ENCODE results near the gene TIMM10. TPM values are rescaled to one million over a fixed set of nuclear protein-coding genes. Genes with fewer than 3 reads are reported as not detected.

Gene TIMM10, protein sequence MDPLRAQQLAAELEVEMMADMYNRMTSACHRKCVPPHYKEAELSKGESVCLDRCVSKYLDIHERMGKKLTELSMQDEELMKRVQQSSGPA
- total RNA-seq, result 23.3 and 31.2 TPM in 2 replicates
- 84.0 and 99.4 TPM in 2 replicates for polyA plus RNA-seq

GRCh38 chr11:57530596-57531507 lies at the start of gene TIMM10:
Gene TIMM10, minus strand, starts transcription at chr11:57530754. Its CDS starts 565 bp downstream, at chr11:57530189.
- Histone ChIP-seq H3K9me2 (replicated peaks; ENCODE audit: insufficient read depth) (no peaks in the 10 kb centered on the region), H4K20me1 (ENCODE audit: insufficient read depth, poor library complexity, severe bottlenecking) (no peaks in the 10 kb centered on the region), H3K79me2 (peaks cover 14% of the 10 kb centered on the region), H3K36me3 (replicated peaks; ENCODE audit: insufficient read depth, low read depth) (no peaks in the 10 kb centered on the region), H3K9me3 (ENCODE audit: low read depth) (no peaks in the 10 kb centered on the region), H3K4me2 (peak within 1 kb of the TSS; percentile 80), H3K4me3 (peak within 1 kb of the TSS; percentile 48), H3K27me3 (no peaks in the 10 kb centered on the region), H3K4me1 (ENCODE audit: insufficient read depth) (no peaks in the 10 kb centered on the region), H3K27ac (peak within 1 kb of the TSS; percentile 74), H2AFZ (peak within 1 kb of the TSS; percentile 67)
- peak; percentile 97 for DNase-seq (ENCODE audit: low spot score)
- 1% methylated on average over 49 of the region's 49 CpGs for WGBS (ENCODE audit: low lambda C conversion rate, missing lambda C conversion rate)
- TF ChIP-seq EZH2phosphoT487 (IDR thresholded peaks at IDR 0.05; ENCODE audit: low read depth, severe bottlenecking, unreplicated experiment) (no peak), EZH2 (IDR thresholded peaks at IDR 0.05; ENCODE audit: borderline replicate concordance) (no peak), CTCF (IDR thresholded peaks at IDR 0.05; ENCODE audit: poor library complexity) (no peak)

DNA sequence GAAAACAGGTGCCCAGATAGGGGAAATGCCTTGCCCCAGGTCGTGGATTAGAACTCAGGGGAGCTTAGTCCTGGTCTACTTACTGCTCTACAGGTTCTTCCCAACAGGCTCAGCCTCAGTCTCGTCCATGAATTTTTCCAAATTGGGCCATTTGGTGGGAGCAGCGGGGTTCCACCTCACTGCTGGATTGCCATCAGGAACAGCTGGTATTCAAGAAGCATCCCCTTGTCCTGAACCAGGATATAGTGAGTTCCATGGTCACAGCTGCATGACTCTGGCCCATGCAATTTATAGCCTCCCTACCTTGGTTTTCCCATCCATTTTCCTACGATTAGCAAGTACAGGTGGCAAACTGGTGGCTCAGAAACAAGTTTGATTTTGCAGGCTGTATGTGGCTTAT lies 43.5 kb upstream of the TIMM10 start:
- TF ChIP-seq CTCF (IDR thresholded peaks at IDR 0.05; ENCODE audit: poor library complexity), result no peak
- no peak for TF ChIP-seq EZH2 (IDR thresholded peaks at IDR 0.05; ENCODE audit: borderline replicate concordance)
- no peak for TF ChIP-seq EZH2phosphoT487 (IDR thresholded peaks at IDR 0.05; ENCODE audit: low read depth, severe bottlenecking, unreplicated experiment)
- H3K27ac ChIP-seq, result no peak overlapping the region
- no peaks in the 10 kb centered on the region for H3K79me2 ChIP-seq
- no peak overlapping the region for H3K4me3 ChIP-seq
- no peaks in the 10 kb centered on the region for H3K36me3 ChIP-seq (replicated peaks; ENCODE audit: insufficient read depth, low read depth)
- 60% methylated on average over 4 of the region's 4 CpGs for WGBS (ENCODE audit: low lambda C conversion rate, missing lambda C conversion rate)
- no peaks in the 10 kb centered on the region for H3K9me3 ChIP-seq (ENCODE audit: low read depth)
- H3K4me2 ChIP-seq, result no peak overlapping the region
- H3K9me2 ChIP-seq (replicated peaks; ENCODE audit: insufficient read depth), result no peaks in the 10 kb centered on the region
- H3K4me1 ChIP-seq (ENCODE audit: insufficient read depth), result peaks cover 2% of the 10 kb centered on the region
- no peak for DNase-seq (ENCODE audit: low spot score)
- H2AFZ ChIP-seq, result no peak overlapping the region
- H4K20me1 ChIP-seq (ENCODE audit: insufficient read depth, poor library complexity, severe bottlenecking), result no peaks in the 10 kb centered on the region
- H3K27me3 ChIP-seq, result no peaks in the 10 kb centered on the region

GRCh38 chr11:57571606-57572005 lies 41.1 kb upstream of the TIMM10 start:
- H3K9me3 ChIP-seq (ENCODE audit: low read depth), result no peaks in the 10 kb centered on the region
- H3K27ac ChIP-seq, result no peak overlapping the region
- no peak overlapping the region for H3K4me2 ChIP-seq
- H3K4me3 ChIP-seq, result no peak overlapping the region
- TF ChIP-seq CTCF (IDR thresholded peaks at IDR 0.05; ENCODE audit: poor library complexity), result no peak
- TF ChIP-seq EZH2phosphoT487 (IDR thresholded peaks at IDR 0.05; ENCODE audit: low read depth, severe bottlenecking, unreplicated experiment), result no peak
- TF ChIP-seq EZH2 (IDR thresholded peaks at IDR 0.05; ENCODE audit: borderline replicate concordance), result no peak
- H3K27me3 ChIP-seq, result no peaks in the 10 kb centered on the region
- H3K79me2 ChIP-seq, result peaks cover 5% of the 10 kb centered on the region
- H3K9me2 ChIP-seq (replicated peaks; ENCODE audit: insufficient read depth), result no peaks in the 10 kb centered on the region
- no peaks in the 10 kb centered on the region for H4K20me1 ChIP-seq (ENCODE audit: insufficient read depth, poor library complexity, severe bottlenecking)
- H3K36me3 ChIP-seq (replicated peaks; ENCODE audit: insufficient read depth, low read depth), result no peaks in the 10 kb centered on the region
- no peak overlapping the region for H2AFZ ChIP-seq
- no peak for DNase-seq (ENCODE audit: low spot score)
- H3K4me1 ChIP-seq (ENCODE audit: insufficient read depth), result peaks cover 3% of the 10 kb centered on the region
- WGBS (ENCODE audit: low lambda C conversion rate, missing lambda C conversion rate), result 81% methylated on average over 2 of the region's 2 CpGs
